C4-2B (cell line): ENCODE measurements around the gene ALPG.
"Not testable (repeated sequence)": the region's sequence is repeated elsewhere in the genome, so short reads cannot be mapped to it uniquely, and the experiment has no call there.

Experiments used
- H3K27ac ChIP-seq: fragments of 450-650 bp; 2 replicates; pipeline ENCODE4 v1.5.1; 2017
- ZFX ChIP-seq: fragments of 450-650 bp; IDR thresholded peaks from 2 replicates; pipeline ENCODE4 v1.6.1; 2017
- TF ChIP-seq, protein P1 (sequence below): fragments of 450-650 bp; conservative IDR thresholded peaks from 2 replicates; pipeline ENCODE4 v1.5.1; 2017; ENCODE audit warnings: mild to moderate bottlenecking

ALPG gene

DNA sequence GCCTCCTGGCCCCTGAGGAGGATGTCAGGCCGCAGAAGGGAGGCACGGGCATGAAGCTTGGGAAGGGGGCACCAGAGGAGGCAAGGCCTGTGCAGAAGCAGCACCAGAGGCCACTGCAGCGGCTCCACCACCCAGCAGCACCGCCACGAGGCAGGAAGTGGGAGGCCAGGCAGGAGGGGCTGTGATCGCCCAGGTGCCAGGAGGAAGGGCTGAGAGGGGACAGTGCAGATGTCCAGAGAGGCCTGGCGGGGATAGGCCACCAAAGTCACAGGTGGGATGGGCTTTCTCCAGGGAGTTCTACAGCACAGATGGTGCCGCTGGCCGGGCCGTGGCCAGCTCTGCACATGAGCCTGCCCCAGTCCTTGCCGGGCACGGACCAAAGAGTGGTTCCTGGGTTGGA is 43.3 kb downstream of the ALPG start:
- H3K27ac ChIP-seq = no peak overlapping the region
- no peak for TF ChIP-seq ZFX
- TF ChIP-seq, protein P1, sequence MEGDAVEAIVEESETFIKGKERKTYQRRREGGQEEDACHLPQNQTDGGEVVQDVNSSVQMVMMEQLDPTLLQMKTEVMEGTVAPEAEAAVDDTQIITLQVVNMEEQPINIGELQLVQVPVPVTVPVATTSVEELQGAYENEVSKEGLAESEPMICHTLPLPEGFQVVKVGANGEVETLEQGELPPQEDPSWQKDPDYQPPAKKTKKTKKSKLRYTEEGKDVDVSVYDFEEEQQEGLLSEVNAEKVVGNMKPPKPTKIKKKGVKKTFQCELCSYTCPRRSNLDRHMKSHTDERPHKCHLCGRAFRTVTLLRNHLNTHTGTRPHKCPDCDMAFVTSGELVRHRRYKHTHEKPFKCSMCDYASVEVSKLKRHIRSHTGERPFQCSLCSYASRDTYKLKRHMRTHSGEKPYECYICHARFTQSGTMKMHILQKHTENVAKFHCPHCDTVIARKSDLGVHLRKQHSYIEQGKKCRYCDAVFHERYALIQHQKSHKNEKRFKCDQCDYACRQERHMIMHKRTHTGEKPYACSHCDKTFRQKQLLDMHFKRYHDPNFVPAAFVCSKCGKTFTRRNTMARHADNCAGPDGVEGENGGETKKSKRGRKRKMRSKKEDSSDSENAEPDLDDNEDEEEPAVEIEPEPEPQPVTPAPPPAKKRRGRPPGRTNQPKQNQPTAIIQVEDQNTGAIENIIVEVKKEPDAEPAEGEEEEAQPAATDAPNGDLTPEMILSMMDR = no peak

- H3K27ac ChIP-seq = not testable (repeated sequence)
Measured at GRCh38 chr2:232451645-232452044, 45.0 kb downstream of the ALPG start.

GRCh38 chr2:232454630-232455029 is 48.0 kb downstream of the ALPG start:
- TF ChIP-seq ZFX = no peak
- TF ChIP-seq, protein P1 = no peak
- H3K27ac ChIP-seq = no peak overlapping the region

GRCh38 chr2:232455426-232456255 is 49.0 kb downstream of the ALPG start, which contains the start of gene ALPI:
Gene ALPI, plus strand, starts transcription at chr2:232456153. Its CDS starts 47 bp downstream, at chr2:232456200.
- TF ChIP-seq, protein P1 = no peak
- TF ChIP-seq ZFX = no peak
- H3K27ac ChIP-seq = no peak within 1 kb of the TSS

DNA sequence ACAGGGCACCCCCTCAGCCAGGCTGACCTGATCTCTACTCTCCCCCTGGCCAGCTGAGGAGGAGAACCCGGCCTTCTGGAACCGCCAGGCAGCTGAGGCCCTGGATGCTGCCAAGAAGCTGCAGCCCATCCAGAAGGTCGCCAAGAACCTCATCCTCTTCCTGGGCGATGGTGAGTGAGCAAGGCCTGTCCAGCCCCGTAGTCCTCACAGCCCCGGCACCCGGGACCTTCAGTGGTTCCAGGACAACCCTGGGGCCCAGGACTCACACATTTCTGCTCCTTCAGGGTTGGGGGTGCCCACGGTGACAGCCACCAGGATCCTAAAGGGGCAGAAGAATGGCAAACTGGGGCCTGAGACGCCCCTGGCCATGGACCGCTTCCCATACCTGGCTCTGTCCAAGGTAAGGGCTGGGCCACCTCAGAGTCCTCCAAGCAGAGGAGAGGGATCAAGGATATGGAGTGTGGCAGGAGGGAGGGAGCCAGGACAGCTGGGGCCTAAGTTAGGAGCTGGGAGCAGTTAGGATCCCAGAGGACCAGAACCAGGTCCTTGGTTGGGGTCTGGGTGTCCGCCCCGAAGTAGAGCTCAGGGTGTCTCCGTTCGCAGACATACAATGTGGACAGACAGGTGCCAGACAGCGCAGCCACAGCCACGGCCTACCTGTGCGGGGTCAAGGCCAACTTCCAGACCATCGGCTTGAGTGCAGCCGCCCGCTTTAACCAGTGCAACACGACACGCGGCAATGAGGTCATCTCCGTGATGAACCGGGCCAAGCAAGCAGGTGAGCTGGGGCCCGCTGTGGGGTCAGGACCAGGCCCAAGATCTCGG is 49.9 kb downstream of the ALPG start:
- TF ChIP-seq, protein P1 = no peak
- TF ChIP-seq ZFX = no peak

GRCh38 chr2:232457121-232458011 is 50.7 kb downstream of the ALPG start:
- no peak overlapping the region for H3K27ac ChIP-seq
- TF ChIP-seq ZFX = no peak
- TF ChIP-seq, protein P1 = no peak

More for the DNA sequence above, 49.9 kb downstream of the ALPG start:
- H3K27ac ChIP-seq = no peak overlapping the region

- H3K27ac ChIP-seq = no peak overlapping the region
- TF ChIP-seq, protein P1 = no peak
- no peak for TF ChIP-seq ZFX
Measured at GRCh38 chr2:232458051-232458660, 51.5 kb downstream of the ALPG start.
